Measurements from ENCODE around the gene FUT8.

FUT8 gene

GRCh38 chr14:65403231-65403630, 9.3 kb upstream of the FUT8 start:
- no peaks in the 10 kb centered on the region for H3K36me3 ChIP-seq (ENCODE audit: insufficient read depth, low read length)
- no peaks in the 10 kb centered on the region for H3K27me3 ChIP-seq (ENCODE audit: insufficient read depth, low read length, poor library complexity)
- H3K79me2 ChIP-seq (ENCODE audit: insufficient read depth, low read length), result no peaks in the 10 kb centered on the region
- no peaks in the 10 kb centered on the region for H3K9me3 ChIP-seq (ENCODE audit: insufficient read depth, low read length, severe bottlenecking)
- H3K9ac ChIP-seq (ENCODE audit: low read depth, low read length), result no peak overlapping the region
- ATAC-seq (ENCODE audit: insufficient read depth, low read depth), result no peak
- H3K4me3 ChIP-seq (ENCODE audit: low read depth in 1 of 2, low read length in 2 of 2), result no peak overlapping the region
- H4K20me1 ChIP-seq (ENCODE audit: insufficient read depth, low read length), result no peaks in the 10 kb centered on the region
- H3K4me1 ChIP-seq (ENCODE audit: insufficient read depth, low read length), result no peaks in the 10 kb centered on the region
- TF ChIP-seq CTCF (IDR thresholded peaks at IDR 0.05; ENCODE audit: borderline replicate concordance, extremely low read depth, low read length, poor library complexity, severe bottlenecking) (no peak), EZH2 (IDR thresholded peaks at IDR 0.05; ENCODE audit: borderline replicate concordance, low read depth, low read length, severe bottlenecking) (no peak)
- H3K4me2 ChIP-seq (ENCODE audit: insufficient read depth, low read length), result no peak overlapping the region
- no peak for DNase-seq
- no peak overlapping the region for H2AFZ ChIP-seq (ENCODE audit: low read depth, low read length)
- H3K27ac ChIP-seq (ENCODE audit: low read length), result no peak overlapping the region

GRCh38 chr14:65408113-65408512, 4.4 kb upstream of the FUT8 start:
- Histone ChIP-seq H3K27me3 (ENCODE audit: insufficient read depth, low read length, poor library complexity) (no peaks in the 10 kb centered on the region), H3K27ac (ENCODE audit: low read length) (no peak overlapping the region), H3K9me3 (ENCODE audit: insufficient read depth, low read length, severe bottlenecking) (no peaks in the 10 kb centered on the region), H3K79me2 (ENCODE audit: insufficient read depth, low read length) (peaks cover 10% of the 10 kb centered on the region), H3K4me2 (ENCODE audit: insufficient read depth, low read length) (no peak overlapping the region), H4K20me1 (ENCODE audit: insufficient read depth, low read length) (no peaks in the 10 kb centered on the region), H3K36me3 (ENCODE audit: insufficient read depth, low read length) (no peaks in the 10 kb centered on the region), H3K4me1 (ENCODE audit: insufficient read depth, low read length) (peaks cover 9% of the 10 kb centered on the region), H3K9ac (ENCODE audit: low read depth, low read length) (no peak overlapping the region), H3K4me3 (ENCODE audit: low read depth in 1 of 2, low read length in 2 of 2) (no peak overlapping the region), H2AFZ (ENCODE audit: low read depth, low read length) (no peak overlapping the region)
- TF ChIP-seq EZH2 (IDR thresholded peaks at IDR 0.05; ENCODE audit: borderline replicate concordance, low read depth, low read length, severe bottlenecking) (no peak), CTCF (IDR thresholded peaks at IDR 0.05; ENCODE audit: borderline replicate concordance, extremely low read depth, low read length, poor library complexity, severe bottlenecking) (no peak)
- ATAC-seq (ENCODE audit: insufficient read depth, low read depth) (no peak), DNase-seq (no peak)

- Histone ChIP-seq H3K4me3 (ENCODE audit: low read depth in 1 of 2, low read length in 2 of 2) (no peak overlapping the region), H3K4me1 (ENCODE audit: insufficient read depth, low read length) (peaks cover 29% of the 10 kb centered on the region), H3K27me3 (ENCODE audit: insufficient read depth, low read length, poor library complexity) (no peaks in the 10 kb centered on the region), H3K4me2 (ENCODE audit: insufficient read depth, low read length) (peak overlapping the region; percentile 76; the same call in 1 of the 2 replicates), H3K9ac (ENCODE audit: low read depth, low read length) (peak overlapping the region; percentile 84; the same call in 1 of the 2 replicates), H3K36me3 (ENCODE audit: insufficient read depth, low read length) (no peaks in the 10 kb centered on the region), H2AFZ (ENCODE audit: low read depth, low read length) (no peak overlapping the region), H3K9me3 (ENCODE audit: insufficient read depth, low read length, severe bottlenecking) (no peaks in the 10 kb centered on the region), H3K79me2 (ENCODE audit: insufficient read depth, low read length) (peaks cover 35% of the 10 kb centered on the region), H4K20me1 (ENCODE audit: insufficient read depth, low read length) (peaks cover 10% of the 10 kb centered on the region; the same call in 1 of the 2 replicates), H3K27ac (ENCODE audit: low read length) (no peak overlapping the region)
- DNase-seq (no peak), ATAC-seq (ENCODE audit: insufficient read depth, low read depth) (no peak)
- TF ChIP-seq CTCF (IDR thresholded peaks at IDR 0.05; ENCODE audit: borderline replicate concordance, extremely low read depth, low read length, poor library complexity, severe bottlenecking) (no peak), EZH2 (IDR thresholded peaks at IDR 0.05; ENCODE audit: borderline replicate concordance, low read depth, low read length, severe bottlenecking) (no peak)
Observed at GRCh38 chr14:65410640-65411039, 1.9 kb upstream of the FUT8 start.

GRCh38 chr14:65411656-65412031, 886 bp upstream of the FUT8 start:
- Histone ChIP-seq H3K27me3 (ENCODE audit: insufficient read depth, low read length, poor library complexity) (no peaks in the 10 kb centered on the region), H3K9me3 (ENCODE audit: insufficient read depth, low read length, severe bottlenecking) (no peaks in the 10 kb centered on the region), H3K4me2 (ENCODE audit: insufficient read depth, low read length) (peak overlapping the region; percentile 76), H3K4me3 (ENCODE audit: low read depth in 1 of 2, low read length in 2 of 2) (peak overlapping the region; percentile 66 to 79), H3K4me1 (ENCODE audit: insufficient read depth, low read length) (peaks cover 37% of the 10 kb centered on the region), H3K36me3 (ENCODE audit: insufficient read depth, low read length) (no peaks in the 10 kb centered on the region), H3K9ac (ENCODE audit: low read depth, low read length) (peak overlapping the region; percentile 84), H2AFZ (ENCODE audit: low read depth, low read length) (peak overlapping the region; percentile 91), H4K20me1 (ENCODE audit: insufficient read depth, low read length) (peaks cover 12% of the 10 kb centered on the region; the same call in 1 of the 2 replicates), H3K27ac (ENCODE audit: low read length) (peak overlapping the region; percentile 88), H3K79me2 (ENCODE audit: insufficient read depth, low read length) (peaks cover 45% of the 10 kb centered on the region)
- ATAC-seq (ENCODE audit: insufficient read depth, low read depth) (peak; percentile 68), DNase-seq (peak; percentile 85)
- no peak for TF ChIP-seq CTCF (IDR thresholded peaks at IDR 0.05; ENCODE audit: borderline replicate concordance, extremely low read depth, low read length, poor library complexity, severe bottlenecking)
- TF ChIP-seq EZH2 (IDR thresholded peaks at IDR 0.05; ENCODE audit: borderline replicate concordance, low read depth, low read length, severe bottlenecking), result no peak

Data from DND-41 (cell line).